ENCODE data around the gene PPM1G. TPM values are rescaled to one million over a fixed set of nuclear protein-coding genes. Genes with fewer than 3 reads are reported as not detected.

Gene PPM1G
- polyA plus RNA-seq, 3 donors, result 84.3 to 105 (median 95.1) TPM

DNA sequence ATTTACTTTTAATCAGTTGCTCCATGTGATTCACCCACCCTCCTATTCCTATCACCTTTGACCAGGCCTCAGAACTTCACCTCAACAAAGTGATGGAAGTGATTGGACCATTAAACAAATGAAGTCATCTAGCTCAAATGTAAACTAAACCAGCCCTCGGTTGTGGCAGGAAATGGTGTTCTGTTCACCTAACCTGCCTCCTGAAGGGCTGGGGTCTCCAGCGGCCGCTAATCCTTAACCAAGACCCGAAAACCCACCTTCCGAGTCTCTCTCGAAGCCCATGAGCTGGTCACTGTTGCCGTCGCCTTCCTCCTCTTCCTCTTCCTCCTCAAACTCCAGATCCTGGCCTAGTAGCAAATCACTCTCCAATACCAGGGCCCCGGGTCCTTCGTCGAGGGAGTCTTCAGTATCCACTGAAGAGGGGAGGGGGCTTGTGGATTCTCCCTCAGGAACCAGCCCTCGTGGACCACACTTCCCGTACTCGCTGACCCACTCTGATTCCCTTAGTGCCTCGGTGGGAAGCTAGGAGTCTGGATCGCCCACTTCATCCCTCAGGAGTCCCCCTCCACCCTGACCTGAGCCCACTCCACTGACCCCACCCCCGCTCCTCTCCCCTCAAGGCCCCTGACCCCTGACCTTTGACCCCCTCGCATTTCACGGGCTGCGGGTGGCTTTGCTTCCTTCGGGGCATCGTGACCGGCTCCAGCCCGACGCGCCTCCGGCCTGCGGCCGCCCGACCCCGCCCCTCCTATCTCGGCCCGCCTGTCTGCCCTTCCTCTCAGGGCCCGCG is 29.4 kb downstream of the PPM1G start:
- no peak for DNase-seq (ENCODE audit: extremely low read depth in 1 of 11, low read depth in 9 of 11, low spot score in 4 of 11)

DNA sequence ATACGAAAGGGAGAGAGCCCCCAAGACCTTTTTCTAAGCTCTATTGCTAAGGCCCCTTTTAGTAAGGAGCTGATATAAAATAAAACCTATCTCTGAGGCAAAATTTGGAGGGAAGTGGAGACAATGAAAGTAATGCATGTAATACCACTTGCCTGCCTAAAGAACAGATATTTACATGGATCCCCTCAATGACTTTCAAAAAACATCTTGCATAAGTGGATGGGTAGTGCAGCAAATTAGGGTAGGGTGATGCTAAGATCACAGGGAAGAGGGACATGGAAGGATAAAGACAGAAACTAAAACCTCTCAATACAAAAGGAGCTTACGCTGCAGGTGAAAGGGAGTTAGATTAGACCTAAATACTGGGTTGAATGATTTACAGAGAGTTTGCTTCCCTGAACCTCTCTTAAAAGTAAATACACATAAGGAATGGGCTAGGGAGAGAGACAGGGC is 30.0 kb downstream of the PPM1G start:
- no peak for DNase-seq (ENCODE audit: extremely low read depth in 1 of 11, low read depth in 9 of 11, low spot score in 4 of 11)

DNA sequence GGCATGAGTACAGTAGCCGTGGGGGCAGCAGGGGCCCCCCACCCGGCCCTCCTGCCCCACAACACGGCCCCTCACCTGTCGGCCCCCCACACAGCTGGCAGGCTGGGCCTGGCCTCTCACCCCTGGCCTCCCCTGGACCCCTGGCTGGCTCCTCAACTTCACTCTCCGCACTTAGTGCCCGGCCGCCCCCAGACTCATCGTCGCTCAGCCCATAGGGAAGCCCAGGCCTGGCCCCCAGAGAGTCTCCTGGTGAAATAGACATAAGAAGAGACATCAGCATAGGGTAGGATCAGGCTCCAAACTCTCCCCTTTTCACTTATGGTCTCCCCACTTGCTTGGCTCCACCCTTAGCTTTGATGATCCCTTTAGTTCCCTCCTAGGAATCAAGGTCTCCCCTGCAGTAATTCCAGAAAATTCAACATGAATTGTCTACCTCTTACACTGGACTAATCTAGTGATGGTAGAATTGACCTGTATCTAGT is 30.5 kb downstream of the PPM1G start:
- no peak for DNase-seq (ENCODE audit: extremely low read depth in 1 of 11, low read depth in 9 of 11, low spot score in 4 of 11)

DNA sequence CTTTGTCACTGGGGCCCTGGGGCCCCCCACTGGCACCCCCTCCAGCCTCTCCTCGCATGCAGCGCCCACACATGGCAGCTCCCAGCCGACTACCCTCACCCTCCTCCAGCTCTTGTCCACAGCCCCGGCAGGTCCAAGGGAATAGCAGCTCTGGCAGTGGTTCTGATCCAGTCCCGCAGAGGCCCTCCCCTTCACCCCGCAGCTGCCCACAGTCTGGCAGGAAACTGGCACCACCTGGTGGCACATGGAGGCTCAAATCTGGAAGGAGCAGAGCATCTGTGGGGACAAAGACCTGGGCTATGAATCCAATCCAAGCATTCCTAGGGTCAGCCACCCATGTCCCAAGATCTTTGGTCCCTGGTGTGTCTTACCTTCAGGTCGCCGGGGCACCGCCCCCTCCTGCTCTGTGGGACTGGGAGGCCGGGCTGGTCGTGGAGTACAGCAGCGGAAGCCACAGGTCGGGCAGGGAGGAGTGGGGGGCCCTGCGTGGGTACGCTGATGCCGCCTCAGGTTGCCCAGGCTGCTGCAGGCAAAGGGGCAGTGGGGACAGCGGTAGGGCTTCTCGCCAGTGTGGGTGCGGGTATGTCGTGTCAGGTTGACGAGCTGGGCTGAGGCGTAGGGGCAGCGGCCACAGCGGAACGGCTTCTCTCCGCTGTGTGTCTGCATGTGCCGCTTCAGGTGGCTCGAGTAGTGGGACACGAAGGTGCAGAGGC is 31.1 kb downstream of the PPM1G start:
- DNase-seq (ENCODE audit: extremely low read depth in 1 of 11, low read depth in 9 of 11, low spot score in 4 of 11), result no peak

DNA sequence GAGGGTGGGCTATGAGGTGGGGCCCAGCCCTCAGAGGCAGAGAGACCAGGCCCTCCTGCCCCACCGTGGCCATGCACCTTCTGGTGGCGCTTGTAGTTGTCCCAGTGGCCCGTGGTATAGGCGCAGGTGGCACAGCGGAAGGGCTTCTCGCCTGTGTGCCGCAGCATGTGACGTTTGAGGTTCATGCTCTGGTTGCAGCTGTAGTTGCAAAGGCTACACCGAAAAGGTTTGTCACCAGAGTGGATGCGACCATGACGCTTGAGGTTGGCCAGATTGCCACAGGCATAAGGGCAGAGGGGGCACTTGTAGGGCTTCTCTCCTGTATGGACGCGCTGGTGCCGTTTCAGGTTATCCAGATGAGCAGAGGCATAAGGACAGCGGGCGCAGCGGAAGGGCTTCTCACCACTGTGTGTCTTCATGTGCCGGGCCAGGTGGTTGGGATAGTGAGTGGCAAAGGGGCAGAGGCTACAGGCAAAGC is 31.7 kb downstream of the PPM1G start:
- no peak for DNase-seq (ENCODE audit: extremely low read depth in 1 of 11, low read depth in 9 of 11, low spot score in 4 of 11)

DNA sequence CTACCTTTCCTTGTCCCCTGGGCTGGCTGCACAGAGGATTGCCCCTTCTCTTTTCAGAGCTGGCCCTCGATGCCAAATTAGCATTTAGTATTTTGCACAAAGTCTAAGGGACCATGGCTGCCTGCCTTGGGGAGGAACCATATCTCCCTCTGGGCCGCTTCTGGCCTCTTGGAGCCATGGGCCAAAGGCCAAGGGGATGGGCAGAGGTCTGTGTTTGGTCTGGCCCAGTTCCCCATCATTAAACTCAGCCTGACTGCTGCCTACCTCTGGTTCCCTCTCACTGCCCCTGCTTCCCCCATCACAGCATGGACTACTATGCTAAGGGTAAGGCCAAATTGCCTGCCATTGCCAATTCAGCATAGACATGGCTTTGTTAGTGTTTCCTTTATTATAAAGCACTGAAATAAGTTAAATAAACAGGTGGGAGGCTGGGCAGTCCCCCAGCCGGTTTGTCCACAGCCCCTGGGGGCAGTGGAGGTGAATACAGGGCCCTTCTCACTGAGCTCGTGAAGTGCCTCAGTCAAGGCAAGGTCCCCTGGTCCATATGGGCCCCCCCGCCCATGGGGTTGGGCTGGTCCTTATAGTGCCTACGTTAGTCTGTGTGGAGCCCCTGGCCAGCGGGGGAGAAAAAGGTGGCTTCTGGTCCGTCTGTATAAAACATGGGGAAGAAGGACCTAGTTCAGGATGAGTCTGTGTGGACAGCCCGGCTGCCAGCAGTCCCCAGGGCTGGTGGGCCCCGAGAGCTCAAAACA is 32.3 kb downstream of the PPM1G start:
- DNase-seq (ENCODE audit: extremely low read depth in 1 of 11, low read depth in 9 of 11, low spot score in 4 of 11), result no peak

DNA sequence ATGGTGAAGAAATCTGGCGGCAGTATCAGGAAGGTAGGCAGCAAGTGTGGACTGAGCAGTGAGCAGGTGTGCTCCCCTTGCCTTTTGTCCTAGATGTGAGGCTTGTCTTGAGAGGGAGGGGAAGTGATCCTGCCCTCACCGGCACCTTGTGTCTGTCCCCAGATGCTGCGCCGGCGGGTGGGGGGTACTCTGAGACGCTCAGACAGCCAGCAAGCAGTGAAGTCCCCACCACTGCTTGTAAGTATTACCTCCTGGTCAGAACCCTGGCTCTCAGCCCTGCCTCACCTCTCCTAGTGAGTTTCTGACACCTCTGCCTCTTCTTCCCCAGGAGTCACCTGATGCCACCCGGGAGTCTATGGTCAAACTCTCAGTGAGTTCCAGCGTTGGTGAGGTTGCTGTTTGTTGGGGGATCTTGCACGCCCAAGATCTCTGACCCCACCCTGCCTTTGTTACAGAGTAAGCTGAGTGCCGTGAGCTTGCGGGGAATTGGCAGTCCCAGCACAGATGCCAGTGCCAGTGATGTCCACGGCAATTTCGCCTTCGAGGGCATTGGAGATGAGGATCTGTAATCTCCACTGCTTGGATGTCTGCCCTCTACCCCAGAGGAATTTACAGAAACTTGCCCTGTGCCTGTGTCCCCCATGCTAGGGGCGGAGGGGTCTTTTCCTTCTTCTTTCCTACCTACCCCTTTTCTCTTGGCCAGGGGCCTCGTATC is 33.1 kb downstream of the PPM1G start:
- DNase-seq (ENCODE audit: extremely low read depth in 1 of 11, low read depth in 9 of 11, low spot score in 4 of 11), result no peak

DNA sequence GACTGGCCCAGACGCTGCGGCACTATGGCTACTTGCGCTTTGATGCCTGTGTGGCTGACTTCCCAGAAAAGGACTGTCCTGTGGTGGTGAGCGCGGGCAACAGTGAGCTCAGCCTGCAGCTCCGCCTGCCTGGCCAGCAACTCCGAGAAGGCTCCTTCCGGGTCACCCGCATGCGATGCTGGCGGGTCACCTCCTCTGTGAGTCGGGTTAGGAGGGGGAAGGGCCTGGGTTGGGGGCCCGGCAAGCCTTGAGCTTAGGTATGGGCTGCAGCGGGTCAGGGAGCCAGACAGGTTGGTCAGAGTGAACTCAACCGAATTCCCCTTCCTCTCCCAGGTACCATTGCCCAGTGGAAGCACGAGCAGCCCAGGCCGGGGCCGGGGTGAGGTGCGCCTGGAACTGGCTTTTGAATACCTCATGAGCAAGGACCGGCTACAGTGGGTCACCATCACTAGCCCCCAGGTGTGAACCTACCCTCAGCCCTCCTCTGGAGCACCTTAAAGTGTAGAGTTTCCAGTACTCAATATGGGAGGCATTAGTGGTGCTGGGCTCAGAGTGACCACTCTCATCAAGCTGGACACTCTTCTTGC is 33.8 kb downstream of the PPM1G start:
- no peak for DNase-seq (ENCODE audit: extremely low read depth in 1 of 11, low read depth in 9 of 11, low spot score in 4 of 11)

DNA sequence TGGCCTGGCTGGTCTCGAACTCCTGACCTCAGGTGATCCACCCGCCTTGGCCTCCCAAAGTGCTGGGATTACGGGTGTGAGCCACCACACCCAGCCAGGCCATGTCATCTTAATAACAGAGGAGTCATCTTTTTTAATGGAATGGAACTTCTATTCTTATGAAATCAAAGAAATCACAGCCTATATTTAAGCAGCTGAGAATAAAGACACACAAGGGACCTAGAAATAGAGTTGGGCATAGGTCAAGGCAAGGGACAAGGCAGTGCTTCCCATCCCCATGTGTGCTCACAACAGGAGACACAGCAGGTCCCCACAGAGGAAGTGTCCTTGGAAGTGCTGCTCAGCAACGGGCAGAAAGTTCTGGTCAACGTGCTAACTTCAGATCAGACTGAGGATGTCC is 35.8 kb downstream of the PPM1G start:
- no peak for DNase-seq (ENCODE audit: extremely low read depth in 1 of 11, low read depth in 9 of 11, low spot score in 4 of 11)

DNA sequence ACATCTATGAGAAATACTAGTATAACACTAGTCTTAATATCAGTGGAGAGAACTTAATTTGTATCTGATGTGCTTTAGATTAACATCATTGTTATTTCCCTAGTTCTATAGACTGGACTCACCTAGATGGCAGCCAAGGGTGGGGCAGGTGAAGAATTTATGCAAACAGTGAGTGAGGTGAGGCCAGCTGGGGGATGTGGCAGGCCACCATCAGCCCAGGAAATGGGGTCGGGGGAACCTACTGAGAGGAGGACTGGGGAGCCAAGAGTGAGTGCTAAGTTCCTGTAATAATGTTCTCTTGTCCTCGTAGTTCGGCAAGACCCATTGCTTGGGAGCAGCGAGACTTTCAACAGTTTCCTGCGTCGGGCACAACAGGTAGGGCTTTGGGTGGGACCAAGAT is 36.5 kb downstream of the PPM1G start:
- no peak for DNase-seq (ENCODE audit: extremely low read depth in 1 of 11, low read depth in 9 of 11, low spot score in 4 of 11)

DNA sequence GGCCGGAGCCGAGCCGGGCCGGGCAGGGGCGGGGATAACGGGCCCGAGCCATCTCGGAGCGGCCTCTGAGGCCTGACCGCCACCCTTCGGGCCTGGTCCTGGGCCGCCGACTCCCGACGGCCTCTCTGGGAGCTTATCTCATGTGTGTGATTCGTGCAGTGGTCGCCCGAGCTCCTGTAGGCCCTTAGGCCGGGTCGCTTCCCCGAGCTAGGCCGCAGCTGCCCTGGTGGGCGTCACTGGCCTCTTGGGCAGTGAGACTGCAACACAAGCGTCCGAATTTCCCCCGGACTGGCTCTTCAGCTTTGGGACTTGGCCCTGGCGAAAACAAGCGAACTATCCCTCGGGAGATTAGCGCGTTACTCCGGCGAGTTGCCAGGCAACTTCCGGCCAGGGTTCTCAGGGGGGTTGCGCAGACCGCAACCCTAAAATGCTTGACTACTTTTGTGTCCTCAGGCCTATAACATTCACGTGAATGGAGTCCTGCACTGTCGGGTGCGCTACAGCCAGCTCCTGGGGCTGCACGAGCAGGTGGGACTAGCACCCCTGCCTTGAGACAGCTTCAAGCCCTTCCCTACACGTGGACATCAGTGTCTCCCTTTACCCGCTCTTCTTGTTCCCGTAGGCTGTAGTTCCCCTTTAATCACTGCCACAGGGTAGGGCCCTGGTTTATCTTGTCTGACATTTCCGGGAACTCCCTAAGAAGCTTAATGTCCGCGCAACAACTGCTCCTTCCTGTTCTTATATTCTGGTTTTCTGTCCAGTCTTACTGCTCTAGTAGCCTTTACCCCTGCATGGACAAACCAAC is 38.4 kb downstream of the PPM1G start:
- DNase-seq (ENCODE audit: extremely low read depth in 1 of 11, low read depth in 9 of 11, low spot score in 4 of 11), result no peak

DNA sequence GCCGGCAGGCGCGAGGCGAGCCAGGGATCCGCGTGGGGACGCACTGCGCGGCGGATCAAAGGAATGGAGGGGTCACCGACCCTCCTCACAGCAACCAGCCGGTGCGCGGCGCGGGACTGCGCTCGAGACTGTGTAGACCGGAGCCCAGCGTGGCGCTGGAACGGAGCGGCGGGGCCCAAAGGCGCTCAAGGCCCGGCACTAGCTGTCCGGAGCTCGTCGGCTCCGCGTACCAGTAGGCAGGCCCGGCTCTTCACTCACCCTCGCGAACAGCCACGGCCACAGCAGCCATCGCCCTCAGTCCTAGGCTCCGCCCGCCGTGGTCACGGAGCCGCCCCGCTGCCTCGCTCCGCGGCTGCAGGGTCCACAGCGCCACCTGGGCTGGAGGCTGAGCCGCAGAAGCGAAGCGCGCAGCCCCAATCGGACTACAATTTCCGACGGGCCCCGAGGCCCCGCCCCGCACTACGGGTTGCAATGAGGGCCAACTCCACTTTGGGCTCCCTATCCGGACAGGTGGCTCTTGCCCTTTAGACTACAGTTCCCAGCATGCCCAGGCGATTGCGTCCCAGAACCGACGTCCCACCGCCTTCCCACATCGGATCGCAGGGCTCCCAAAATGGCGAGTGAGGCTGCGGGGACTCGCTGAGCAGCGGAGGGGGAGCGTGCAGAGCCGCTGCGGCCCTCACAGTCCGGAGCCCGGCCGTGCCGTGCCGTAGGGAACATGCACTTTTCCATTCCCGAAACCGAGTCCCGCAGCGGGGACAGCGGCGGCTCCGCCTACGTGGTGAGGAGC is 39.2 kb downstream of the PPM1G start, which contains the start of the genes EIF2B4 and SNX17:
EIF2B4 (minus strand) TSS at position 313 of the 790 bp plus-strand sequence; CDS start at position 289, 24 bp downstream.
SNX17 (plus strand) TSS at position 591 of the 790 bp plus-strand sequence; CDS start at position 719, 128 bp downstream.
- DNase-seq (ENCODE audit: extremely low read depth in 1 of 11, low read depth in 9 of 11, low spot score in 4 of 11), result peak; percentile 97 to 99 (median 99)

DNA sequence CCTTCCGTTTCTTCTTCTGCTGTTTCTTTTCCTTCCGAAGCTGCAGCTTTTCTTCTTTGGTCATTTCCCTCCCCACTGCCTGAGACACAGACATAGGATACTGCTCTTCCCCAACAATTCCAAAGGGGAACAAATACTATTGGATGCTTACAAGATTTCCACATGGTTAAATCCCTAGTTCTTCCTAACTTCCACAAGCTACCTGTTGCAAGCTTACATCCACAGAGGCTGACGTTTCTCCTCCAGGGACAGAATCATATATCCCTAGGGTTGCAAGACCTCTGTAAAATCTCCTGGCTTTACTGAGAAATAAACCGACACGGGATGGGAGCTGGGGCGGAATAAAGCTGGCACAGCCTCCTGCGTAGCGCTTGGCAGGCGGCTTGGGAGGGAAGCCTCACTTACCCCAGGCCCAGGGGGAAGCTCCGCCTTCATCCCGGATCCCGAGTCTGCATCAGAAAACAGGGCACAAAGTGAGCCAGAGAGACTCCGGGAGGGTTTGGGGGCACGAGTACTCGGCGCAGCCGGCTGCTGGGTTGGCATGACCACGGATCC is 39.8 kb downstream of the PPM1G start:
- DNase-seq (ENCODE audit: extremely low read depth in 1 of 11, low read depth in 9 of 11, low spot score in 4 of 11), result no peak

DNA sequence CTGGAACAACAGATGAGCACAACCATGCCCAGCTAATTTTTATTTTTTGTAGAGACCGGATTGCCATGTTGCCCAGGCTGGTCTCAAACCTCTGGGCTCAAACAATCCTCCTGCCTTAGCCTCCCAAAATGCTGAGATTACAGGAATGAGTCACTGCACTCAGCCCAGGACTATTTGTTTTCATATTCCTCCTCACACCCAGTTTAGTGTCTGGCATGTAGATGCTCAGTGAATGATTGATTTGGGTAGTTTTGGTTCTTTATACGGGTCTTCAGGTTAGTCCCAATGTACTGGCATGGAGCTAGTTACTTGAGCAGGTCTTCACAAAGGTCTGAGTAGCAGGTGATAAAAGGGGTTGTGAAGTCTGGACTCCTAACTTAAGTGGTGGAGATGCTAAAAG is 45.5 kb downstream of the PPM1G start:
- no peak for DNase-seq (ENCODE audit: extremely low read depth in 1 of 11, low read depth in 9 of 11, low spot score in 4 of 11)

DNA sequence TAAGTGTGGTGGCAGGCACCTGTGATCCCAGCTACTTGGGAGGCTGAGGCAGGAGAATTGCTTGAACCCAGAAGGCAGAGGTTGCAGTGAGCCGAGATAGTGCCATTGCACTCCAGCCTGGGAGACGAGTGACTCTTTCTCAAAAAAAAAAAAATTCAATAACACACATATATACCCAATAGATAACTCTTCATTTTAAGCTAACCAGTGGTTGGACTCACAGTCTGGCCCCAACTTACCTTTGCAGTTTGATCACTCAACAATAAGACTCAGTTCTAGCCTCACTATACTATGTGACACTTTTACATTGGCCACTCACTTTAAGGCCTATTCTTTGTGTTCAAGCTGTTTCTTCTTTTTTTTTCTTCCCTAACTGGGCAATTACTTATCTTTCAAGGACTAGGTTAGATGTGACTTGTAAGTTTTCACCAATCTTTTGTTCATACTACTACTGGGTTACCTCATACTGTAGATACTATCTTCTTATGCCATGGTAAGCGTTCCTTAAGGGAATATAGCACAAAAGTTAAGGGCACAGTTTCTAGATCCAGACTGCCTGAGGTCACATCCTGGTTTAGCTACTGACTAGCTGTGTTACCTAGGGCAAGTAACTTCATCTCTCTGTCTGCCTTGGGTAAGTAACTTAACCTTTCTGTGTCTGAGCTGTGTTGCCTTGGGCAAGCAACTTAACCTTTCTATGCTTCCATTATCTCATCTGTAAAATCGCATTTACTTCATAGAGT is 46.5 kb downstream of the PPM1G start:
- DNase-seq (ENCODE audit: extremely low read depth in 1 of 11, low read depth in 9 of 11, low spot score in 4 of 11), result no peak
